ENCODE measurements around the gene OSBPL5.

GRCh38 chr11:3158131-3158591 lies 6.9 kb downstream of the OSBPL5 start:
- no peak for TF ChIP-seq CTCF (IDR thresholded peaks at IDR 0.05)
- TF ChIP-seq ZFX (IDR thresholded peaks at IDR 0.05; ENCODE audit: borderline replicate concordance): no peak
